ENCODE data around the gene MRPS22. TPM values are rescaled to one million over a fixed set of nuclear protein-coding genes. Genes with fewer than 3 reads are reported as not detected.

The MRPS22 gene
- total RNA-seq, 1 donor from 2014 or later, result 40.4 TPM

DNA sequence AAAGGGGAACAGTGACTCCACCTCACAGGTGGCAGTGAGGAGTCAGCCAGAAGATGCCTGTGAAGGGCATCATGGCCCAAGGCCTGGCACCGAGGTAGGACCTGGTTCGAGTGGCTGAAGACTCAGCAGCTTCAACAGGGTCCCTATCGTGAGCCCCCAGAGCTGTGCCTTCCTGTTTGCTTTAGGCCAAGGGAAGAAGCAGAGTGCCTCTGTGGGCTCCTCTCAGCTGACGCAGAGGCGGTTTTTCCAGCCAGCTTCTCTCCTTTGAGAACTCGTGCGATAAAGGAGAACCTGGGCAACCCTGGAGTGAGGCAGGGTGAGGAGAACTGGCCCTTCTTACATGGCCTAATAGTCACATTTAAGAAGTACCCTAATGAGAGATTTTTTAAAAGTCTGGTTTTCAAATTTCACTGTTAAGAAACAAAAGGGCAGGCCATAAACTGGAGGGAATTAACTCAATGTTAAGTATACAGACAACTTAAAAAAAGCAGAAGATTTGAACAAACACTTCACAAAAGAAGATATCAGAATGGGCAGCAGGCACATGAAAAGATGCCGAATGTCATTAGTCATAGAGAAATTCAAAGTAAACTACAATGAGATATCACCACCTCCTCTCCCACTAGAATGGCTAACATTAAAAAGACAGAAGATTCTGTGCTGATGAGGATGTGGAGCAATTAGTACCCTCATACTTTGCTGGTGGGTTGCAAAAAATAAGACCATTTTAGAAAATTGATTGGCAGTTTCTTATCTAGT, 23.1 kb upstream of the MRPS22 start:
- peaks cover 4% of the 10 kb centered on the region for H3K27me3 ChIP-seq (ENCODE audit: insufficient read depth, low read length)
- H3K9me3 ChIP-seq (ENCODE audit: insufficient read depth, low read depth, low read length), result no peaks in the 10 kb centered on the region
- no peaks in the 10 kb centered on the region for H3K4me1 ChIP-seq (ENCODE audit: insufficient read depth, low read length)
- peaks cover 5% of the 10 kb centered on the region for H3K9me3 Mint-ChIP-seq (ENCODE audit: unreplicated experiment)
- no peak overlapping the region for H3K4me2 ChIP-seq (ENCODE audit: low read length)
- no peak overlapping the region for H3K4me3 Mint-ChIP-seq (ENCODE audit: unreplicated experiment)
- DNase-seq (ENCODE audit: low read depth), result no peak
- no peaks in the 10 kb centered on the region for H3K36me3 Mint-ChIP-seq (ENCODE audit: low read depth, unreplicated experiment)
- H2AFZ ChIP-seq (ENCODE audit: low read depth, low read length), result no peak overlapping the region
- H3K27ac Mint-ChIP-seq (ENCODE audit: unreplicated experiment), result no peak overlapping the region
- no peaks in the 10 kb centered on the region for H3K79me2 ChIP-seq (ENCODE audit: insufficient read depth, low read length)
- TF ChIP-seq EZH2 (IDR thresholded peaks at IDR 0.05; ENCODE audit: insufficient read depth, low read length) (no peak), CTCF (IDR thresholded peaks at IDR 0.05; ENCODE audit: insufficient read depth, low read depth, low read length) (no peak)
- no peaks in the 10 kb centered on the region for H3K36me3 ChIP-seq (ENCODE audit: insufficient read depth, low read length)
- H3K27me3 Mint-ChIP-seq (ENCODE audit: low read depth, unreplicated experiment), result peaks cover 63% of the 10 kb centered on the region
- peaks cover 2% of the 10 kb centered on the region for H3K4me1 Mint-ChIP-seq (ENCODE audit: low read depth, unreplicated experiment)
- H3K4me3 ChIP-seq (ENCODE audit: insufficient read depth, low read depth, low read length), result no peak overlapping the region
- H3K27ac ChIP-seq (ENCODE audit: low read depth, low read length), result no peak overlapping the region
- no peak overlapping the region for H3K9ac ChIP-seq (ENCODE audit: low read length)
- FAIRE-seq, result no peak
- no peaks in the 10 kb centered on the region for H4K20me1 ChIP-seq (ENCODE audit: insufficient read depth, low read length)

- TF ChIP-seq CTCF (IDR thresholded peaks at IDR 0.05; ENCODE audit: insufficient read depth, low read depth, low read length) (no peak), EZH2 (IDR thresholded peaks at IDR 0.05; ENCODE audit: insufficient read depth, low read length) (no peak)
- Mint-ChIP-seq H3K27ac (ENCODE audit: unreplicated experiment) (no peak overlapping the region), H3K9me3 (ENCODE audit: unreplicated experiment) (peaks cover 5% of the 10 kb centered on the region), H3K27me3 (ENCODE audit: low read depth, unreplicated experiment) (peaks cover 53% of the 10 kb centered on the region), H3K36me3 (ENCODE audit: low read depth, unreplicated experiment) (no peaks in the 10 kb centered on the region), H3K4me1 (ENCODE audit: low read depth, unreplicated experiment) (peaks cover 4% of the 10 kb centered on the region), H3K4me3 (ENCODE audit: unreplicated experiment) (no peak overlapping the region)
- no peaks in the 10 kb centered on the region for H3K9me3 ChIP-seq (ENCODE audit: insufficient read depth, low read depth, low read length)
- H3K27ac ChIP-seq (ENCODE audit: low read depth, low read length), result no peak overlapping the region
- no peaks in the 10 kb centered on the region for H4K20me1 ChIP-seq (ENCODE audit: insufficient read depth, low read length)
- no peak overlapping the region for H3K9ac ChIP-seq (ENCODE audit: low read length)
- DNase-seq (ENCODE audit: low read depth) (no peak), FAIRE-seq (no peak)
- no peak overlapping the region for H3K4me3 ChIP-seq (ENCODE audit: insufficient read depth, low read depth, low read length)
- peaks cover 4% of the 10 kb centered on the region for H3K27me3 ChIP-seq (ENCODE audit: insufficient read depth, low read length)
- no peaks in the 10 kb centered on the region for H3K79me2 ChIP-seq (ENCODE audit: insufficient read depth, low read length)
- no peak overlapping the region for H3K4me2 ChIP-seq (ENCODE audit: low read length)
- no peaks in the 10 kb centered on the region for H3K36me3 ChIP-seq (ENCODE audit: insufficient read depth, low read length)
- H2AFZ ChIP-seq (ENCODE audit: low read depth, low read length), result no peak overlapping the region
- no peaks in the 10 kb centered on the region for H3K4me1 ChIP-seq (ENCODE audit: insufficient read depth, low read length)
These were observed 21.5 kb upstream of the MRPS22 start for GRCh38 chr3:139322346-139322745.

GRCh38 chr3:139323146-139323545, 20.7 kb upstream of the MRPS22 start:
- no peaks in the 10 kb centered on the region for H3K9me3 ChIP-seq (ENCODE audit: insufficient read depth, low read depth, low read length)
- Mint-ChIP-seq H3K4me1 (ENCODE audit: low read depth, unreplicated experiment) (peaks cover 7% of the 10 kb centered on the region), H3K4me3 (ENCODE audit: unreplicated experiment) (no peak overlapping the region), H3K27ac (ENCODE audit: unreplicated experiment) (no peak overlapping the region), H3K27me3 (ENCODE audit: low read depth, unreplicated experiment) (peaks cover 52% of the 10 kb centered on the region), H3K9me3 (ENCODE audit: unreplicated experiment) (peaks cover 5% of the 10 kb centered on the region), H3K36me3 (ENCODE audit: low read depth, unreplicated experiment) (no peaks in the 10 kb centered on the region)
- H3K4me1 ChIP-seq (ENCODE audit: insufficient read depth, low read length), result no peaks in the 10 kb centered on the region
- no peaks in the 10 kb centered on the region for H3K79me2 ChIP-seq (ENCODE audit: insufficient read depth, low read length)
- H3K4me3 ChIP-seq (ENCODE audit: insufficient read depth, low read depth, low read length), result no peak overlapping the region
- FAIRE-seq (no peak), DNase-seq (ENCODE audit: low read depth) (no peak)
- H3K4me2 ChIP-seq (ENCODE audit: low read length), result no peak overlapping the region
- H3K27me3 ChIP-seq (ENCODE audit: insufficient read depth, low read length), result peaks cover 4% of the 10 kb centered on the region
- no peak overlapping the region for H3K27ac ChIP-seq (ENCODE audit: low read depth, low read length)
- no peaks in the 10 kb centered on the region for H4K20me1 ChIP-seq (ENCODE audit: insufficient read depth, low read length)
- TF ChIP-seq EZH2 (IDR thresholded peaks at IDR 0.05; ENCODE audit: insufficient read depth, low read length), result no peak
- no peak overlapping the region for H3K9ac ChIP-seq (ENCODE audit: low read length)
- H2AFZ ChIP-seq (ENCODE audit: low read depth, low read length), result no peak overlapping the region
- H3K36me3 ChIP-seq (ENCODE audit: insufficient read depth, low read length), result no peaks in the 10 kb centered on the region

All from astrocyte (in vitro differentiated cells and primary cell).